ENCODE results near the gene ZFC3H1.
"Not testable (repeated sequence)": the region's sequence is repeated elsewhere in the genome, so short reads cannot be mapped to it uniquely, and the experiment has no call there.

ZFC3H1 gene

DNA sequence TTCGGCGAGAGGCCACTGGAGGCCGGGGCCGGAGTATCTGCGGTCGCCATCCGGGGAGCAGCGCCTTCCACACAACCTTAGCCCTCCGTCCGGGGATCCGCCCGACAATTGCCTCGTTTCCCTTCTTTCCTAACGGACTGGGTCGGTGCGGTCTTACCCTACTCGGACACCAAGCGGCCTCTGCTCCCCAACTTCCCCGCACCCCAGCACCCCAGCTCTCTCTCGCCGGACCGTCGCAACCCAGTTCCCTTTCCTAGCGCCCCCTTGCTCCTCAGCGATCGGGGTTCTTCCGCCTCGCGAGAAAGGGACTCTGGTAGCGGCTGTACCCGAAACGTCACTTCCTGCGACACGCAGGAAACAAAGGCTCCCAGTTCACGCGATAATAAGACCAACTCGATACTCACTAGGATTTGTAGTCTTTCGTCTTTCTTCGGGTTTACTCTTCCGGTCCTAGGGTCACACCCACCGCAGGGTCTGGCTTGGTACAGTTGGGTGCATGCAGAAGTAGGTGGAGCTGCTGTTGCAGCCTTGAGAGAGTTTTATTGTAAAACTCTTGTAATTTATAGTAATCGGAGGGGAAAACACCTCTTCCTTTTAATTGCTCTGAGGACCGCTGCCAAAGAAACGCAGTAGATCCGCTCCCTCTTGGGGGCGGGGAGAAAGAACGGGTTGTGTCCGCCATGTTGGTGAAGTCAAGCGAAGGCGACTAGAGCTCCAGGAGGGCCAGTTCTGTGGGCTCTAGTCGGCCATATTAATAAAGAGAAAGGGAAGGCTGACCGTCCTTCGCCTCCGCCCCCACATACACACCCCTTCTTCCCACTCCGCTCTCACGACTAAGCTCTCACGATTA is at the start of gene ZFC3H1, which contains the start of gene THAP2:
TSS of gene ZFC3H1 (minus strand) at position 288 of the 850 bp plus-strand sequence. CDS start at position 50, 238 bp downstream.
TSS of gene THAP2 (plus strand) at position 741 of the 850 bp plus-strand sequence. CDS start 209 bp downstream, outside the sequence.
- in situ Hi-C loops (cut with HindIII; ENCODE audit: low sequenced_read_pairs), result loop anchor here (5.0 kb wide), 2 partner anchors 54 to 84 kb away; no protein-coding TSS in a partner anchor

DNA sequence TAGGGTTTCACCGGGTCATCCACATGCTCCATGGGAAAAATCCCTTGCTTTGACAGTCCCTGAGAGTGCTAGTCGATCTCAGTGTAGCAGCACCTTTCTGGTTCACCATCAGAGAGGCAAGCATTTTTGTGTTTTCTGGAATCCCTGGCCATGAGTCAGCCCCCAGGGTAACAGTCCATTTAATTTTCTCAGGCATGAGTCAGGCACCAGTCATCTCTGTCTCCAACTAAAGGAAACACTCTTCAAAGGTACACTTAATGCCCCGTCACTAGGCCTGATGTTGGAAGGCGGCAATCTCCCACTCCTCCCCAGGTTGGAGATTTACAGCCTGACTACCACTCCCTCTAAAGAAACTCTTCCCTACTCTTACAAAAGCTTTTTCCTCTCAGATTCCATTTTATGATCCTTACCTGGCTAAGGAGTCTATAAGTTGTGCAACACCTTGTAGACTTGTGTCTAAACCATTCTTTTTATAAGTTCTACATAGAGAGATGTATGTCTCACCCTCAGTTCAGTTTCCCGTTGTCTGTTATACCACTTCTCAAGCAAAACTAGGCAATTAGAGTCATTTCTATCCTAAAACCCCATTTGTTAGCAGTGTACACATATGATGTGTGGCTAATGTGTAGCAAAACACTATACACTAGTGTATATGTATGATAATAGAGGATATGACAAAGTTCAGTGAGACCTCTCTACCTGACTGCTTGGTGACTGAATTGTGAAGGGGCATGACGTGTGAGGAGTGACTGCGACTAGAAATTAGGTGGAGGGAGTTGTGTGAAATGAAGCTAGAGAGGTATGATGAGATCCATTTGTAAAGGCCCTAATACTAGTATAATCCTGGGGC is 46.9 kb upstream of the ZFC3H1 start:
- in situ Hi-C loops (cut with HindIII; ENCODE audit: low sequenced_read_pairs), result no loop called here

- in situ Hi-C loops (cut with HindIII; ENCODE audit: low sequenced_read_pairs), result no loop called here
Measured at GRCh38 chr12:71708658-71709057, 45.0 kb upstream of the ZFC3H1 start.

DNA sequence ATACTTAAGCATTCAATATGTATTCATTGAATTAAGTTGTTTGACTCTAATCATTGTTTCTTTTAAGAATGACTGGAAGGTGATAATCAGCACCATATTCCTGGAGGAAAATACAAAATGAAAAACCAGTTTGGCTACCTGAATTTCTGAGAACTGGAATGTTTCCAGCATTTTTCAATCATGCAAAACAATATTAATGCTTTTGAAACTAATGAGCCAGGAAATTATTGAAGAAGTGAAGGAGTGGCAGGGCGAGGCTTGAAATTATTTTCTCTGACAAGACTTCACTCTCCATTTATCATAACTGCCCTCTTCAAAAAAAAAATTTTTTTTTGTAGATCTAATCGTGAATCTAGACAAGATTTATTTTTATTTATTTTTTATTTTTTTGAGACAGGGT is 41.3 kb upstream of the ZFC3H1 start:
- in situ Hi-C loops (cut with HindIII; ENCODE audit: low sequenced_read_pairs), result no loop called here

DNA sequence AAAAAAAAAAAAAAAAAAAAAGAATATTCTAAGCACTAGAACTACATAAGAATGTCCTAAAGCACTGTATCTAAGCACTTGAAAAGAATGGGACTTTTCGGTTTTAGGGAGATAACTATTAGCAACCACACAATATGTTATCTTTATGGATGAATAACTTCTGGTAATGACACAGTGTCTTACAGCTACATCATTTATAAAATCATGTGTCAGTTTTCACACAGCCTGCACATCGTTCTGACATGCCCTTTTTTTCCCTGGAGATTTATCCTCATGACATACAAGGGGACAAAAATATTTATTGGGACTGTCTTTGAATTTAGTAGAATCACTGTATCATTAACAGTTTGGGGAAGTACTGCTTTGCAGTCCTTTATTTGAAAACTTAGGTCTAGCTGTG is 39.6 kb upstream of the ZFC3H1 start:
- in situ Hi-C loops (cut with HindIII; ENCODE audit: low sequenced_read_pairs), result no loop called here

GRCh38 chr12:71702590-71702989 is 38.9 kb upstream of the ZFC3H1 start:
- in situ Hi-C loops (cut with HindIII; ENCODE audit: low sequenced_read_pairs), result no loop called here

GRCh38 chr12:71702181-71702580 is 38.5 kb upstream of the ZFC3H1 start:
- in situ Hi-C loops (cut with HindIII; ENCODE audit: low sequenced_read_pairs), result not testable (repeated sequence)

DNA sequence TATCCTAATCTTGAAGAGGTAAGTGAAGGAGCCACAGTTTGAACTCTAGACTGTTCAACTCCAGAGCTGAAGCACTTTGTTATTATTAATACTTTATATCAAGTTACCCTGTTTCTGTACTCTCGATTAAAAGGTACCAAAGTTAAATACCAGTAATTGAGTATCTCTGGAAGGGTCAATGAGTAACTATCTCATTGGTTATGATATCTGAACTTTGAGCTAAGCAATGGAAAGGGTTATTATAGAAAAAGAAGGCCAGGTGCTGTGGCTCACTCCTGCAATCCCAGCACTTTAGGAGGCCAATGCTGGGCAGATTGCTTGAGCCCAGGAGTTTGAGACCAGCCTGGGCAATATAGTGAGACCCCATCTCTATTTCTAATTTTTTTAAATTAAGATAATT is 32.1 kb upstream of the ZFC3H1 start:
- in situ Hi-C loops (cut with HindIII; ENCODE audit: low sequenced_read_pairs), result no loop called here

DNA sequence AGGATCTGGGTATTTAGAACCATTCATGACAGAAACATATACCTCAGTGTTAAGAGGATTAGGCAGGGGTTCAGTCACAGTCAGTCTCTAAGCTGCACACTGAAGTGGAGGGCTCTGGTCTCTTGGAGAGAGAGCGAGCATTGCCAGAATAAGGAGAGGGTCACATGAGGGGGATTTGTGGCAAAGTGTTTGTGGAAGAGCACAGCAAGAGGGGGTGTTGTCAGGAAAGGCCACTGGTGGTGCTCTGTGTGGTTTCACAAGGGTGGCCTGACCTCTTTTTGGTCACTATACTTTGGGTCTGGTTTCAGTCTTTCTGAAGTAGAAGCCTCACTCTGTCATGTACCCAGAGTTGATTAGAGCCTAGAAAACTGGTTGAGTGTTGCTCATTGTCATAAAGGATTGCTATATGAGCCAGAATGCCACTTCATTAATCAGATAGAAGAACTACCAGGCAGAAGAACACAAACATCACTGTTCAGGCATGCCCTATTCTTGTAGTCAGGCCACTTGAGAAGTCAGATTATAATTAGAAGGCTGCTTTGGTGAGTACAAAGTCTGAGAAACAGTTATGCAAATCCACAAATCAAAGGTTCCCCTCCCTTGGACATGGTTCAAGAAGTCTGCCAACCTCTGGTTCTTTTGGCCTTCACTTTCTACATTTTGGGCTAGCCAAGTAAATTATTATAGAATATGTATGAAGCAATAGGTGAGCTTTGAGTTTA is 30.6 kb upstream of the ZFC3H1 start:
- in situ Hi-C loops (cut with HindIII; ENCODE audit: low sequenced_read_pairs), result no loop called here

DNA sequence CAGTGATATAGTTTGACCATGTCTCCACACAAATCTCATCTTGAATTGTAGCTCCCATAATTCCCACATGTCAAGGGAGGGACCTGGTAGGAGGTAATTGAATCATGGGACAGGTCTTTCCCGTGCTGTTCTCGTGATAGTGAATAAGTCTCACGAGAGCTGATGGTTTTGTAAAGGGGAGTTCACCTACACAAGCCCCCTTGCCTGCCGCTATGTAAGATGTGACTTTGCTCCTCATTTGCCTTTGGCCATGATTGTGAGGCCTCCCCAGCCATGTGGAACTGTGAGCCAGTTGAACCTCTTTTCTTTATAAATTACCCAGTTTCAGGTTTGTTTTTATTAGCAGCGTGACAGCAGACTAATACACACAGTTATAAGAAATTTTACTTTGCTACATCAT is 30.0 kb upstream of the ZFC3H1 start:
- in situ Hi-C loops (cut with HindIII; ENCODE audit: low sequenced_read_pairs), result not testable (repeated sequence)

GRCh38 chr12:71693126-71693525 is 29.5 kb upstream of the ZFC3H1 start:
- in situ Hi-C loops (cut with HindIII; ENCODE audit: low sequenced_read_pairs), result no loop called here

DNA sequence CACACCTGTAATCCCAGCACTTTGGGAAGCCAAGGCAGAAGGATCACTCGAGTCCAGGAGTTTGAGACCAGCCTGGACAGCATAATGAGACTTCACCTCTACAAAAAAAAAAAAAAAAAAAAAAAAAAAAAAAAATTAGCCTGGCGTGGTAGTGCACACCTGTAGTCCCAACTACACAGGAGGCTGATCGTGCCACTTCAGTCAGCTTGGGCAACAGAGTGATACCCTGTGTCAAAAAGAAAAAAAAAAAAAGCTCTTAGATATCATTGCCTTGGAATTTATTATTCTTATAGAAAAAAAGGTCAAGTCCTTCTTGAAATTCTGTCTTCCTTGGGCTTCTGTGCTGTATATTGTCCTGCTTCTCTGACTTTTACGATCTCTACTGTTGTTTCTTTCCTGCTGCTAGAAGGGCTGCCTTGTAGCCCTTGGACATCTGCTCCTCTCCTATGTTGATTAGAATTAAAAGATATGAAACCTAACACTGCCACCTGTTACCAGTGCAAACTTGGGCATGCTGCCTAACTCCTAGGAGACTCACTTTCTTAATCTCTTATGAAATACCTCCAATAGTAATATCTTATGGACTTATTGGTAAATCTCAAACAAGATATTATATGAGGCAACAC is 28.0 kb upstream of the ZFC3H1 start:
- in situ Hi-C loops (cut with HindIII; ENCODE audit: low sequenced_read_pairs), result no loop called here

GRCh38 chr12:71688961-71689570 is 25.4 kb upstream of the ZFC3H1 start:
- in situ Hi-C loops (cut with HindIII; ENCODE audit: low sequenced_read_pairs), result no loop called here

DNA sequence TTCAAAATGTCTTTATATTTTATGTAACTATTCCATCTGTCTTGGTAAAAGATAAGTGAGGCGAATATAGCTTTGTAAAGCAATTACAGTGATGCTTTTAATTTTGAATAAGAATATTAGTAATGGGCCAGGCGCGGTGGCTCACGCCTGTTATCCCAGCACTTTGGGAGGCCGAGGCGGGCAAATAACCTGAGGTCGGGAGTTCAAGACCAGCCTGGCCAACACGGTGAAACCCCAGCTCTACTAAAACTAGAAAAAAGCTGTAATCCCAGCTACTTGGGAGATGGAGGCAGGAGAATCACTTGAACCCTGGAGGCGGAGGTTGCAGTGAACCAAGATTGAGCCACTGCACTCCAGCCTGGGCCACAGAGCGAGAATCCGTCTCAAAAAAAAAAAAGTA is 23.5 kb upstream of the ZFC3H1 start:
- in situ Hi-C loops (cut with HindIII; ENCODE audit: low sequenced_read_pairs), result not testable (repeated sequence)

DNA sequence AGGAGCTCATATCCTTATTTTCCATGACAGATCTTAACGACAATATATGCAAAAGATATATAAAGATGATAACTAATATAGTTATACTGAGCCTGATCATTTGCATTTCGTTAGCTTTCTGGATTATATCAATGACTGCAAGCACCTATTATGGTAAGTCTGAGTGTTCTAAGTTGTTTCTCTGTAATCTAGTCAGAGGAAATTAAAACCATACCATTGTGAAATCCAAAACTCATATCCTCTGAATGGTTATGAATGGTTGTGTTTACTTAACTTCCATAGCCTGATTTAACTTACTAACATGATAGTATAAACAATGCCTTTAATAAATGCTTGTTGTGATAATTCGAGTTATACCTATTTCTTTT is 23.0 kb upstream of the ZFC3H1 start:
- in situ Hi-C loops (cut with HindIII; ENCODE audit: low sequenced_read_pairs), result no loop called here

- in situ Hi-C loops (cut with HindIII; ENCODE audit: low sequenced_read_pairs), result no loop called here
Measured at GRCh38 chr12:71685914-71686657, 22.4 kb upstream of the ZFC3H1 start, which contains the start of gene TMEM19. Gene TMEM19 (plus strand): TSS chr12:71686082. CDS start chr12:71686681, 599 bp downstream.

- in situ Hi-C loops (cut with HindIII; ENCODE audit: low sequenced_read_pairs), result no loop called here
Measured at GRCh38 chr12:71685312-71685906, 21.8 kb upstream of the ZFC3H1 start.

GRCh38 chr12:71684081-71684480 is 20.4 kb upstream of the ZFC3H1 start:
- in situ Hi-C loops (cut with HindIII; ENCODE audit: low sequenced_read_pairs), result no loop called here

GRCh38 chr12:71683633-71684032 is 20.0 kb upstream of the ZFC3H1 start:
- in situ Hi-C loops (cut with HindIII; ENCODE audit: low sequenced_read_pairs), result no loop called here

Measured in endothelial cell of hepatic sinusoid (primary cell).